Stimulated activated CD4-positive, alpha-beta T cell treated with anti-CD3 and anti-CD28 coated beads, Interleukin-15, amount 100 ng/mL, for 24 hours (primary cell): Measurements from ENCODE around the gene PLB1.

Experiments
- DNase-seq: peaks from one replicate; pipeline ENCODE4 v3.0.0-alpha.2; 2020

The PLB1 gene

GRCh38 chr2:28593160-28593755, 97.4 kb downstream of the PLB1 start:
- DNase-seq = no peak

DNA sequence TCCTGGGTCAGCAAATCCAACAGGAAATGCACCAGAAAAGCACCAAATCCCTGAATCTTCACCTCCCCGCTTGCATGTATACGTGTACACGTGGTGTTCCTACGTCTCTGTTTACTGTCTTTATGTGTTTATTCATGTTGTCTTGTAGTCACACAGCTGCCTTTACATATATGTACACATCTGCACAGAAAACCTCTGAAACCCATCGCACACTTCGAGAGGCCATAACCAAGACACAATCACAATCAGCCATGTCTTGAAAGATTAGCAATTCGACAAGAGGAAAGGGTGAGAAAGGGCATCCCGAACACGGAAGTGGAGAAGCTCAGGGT, 98.1 kb downstream of the PLB1 start:
- no peak for DNase-seq

- DNase-seq = peak; percentile 93
Observed at GRCh38 chr2:28594332-28595108, 98.7 kb downstream of the PLB1 start.

DNA sequence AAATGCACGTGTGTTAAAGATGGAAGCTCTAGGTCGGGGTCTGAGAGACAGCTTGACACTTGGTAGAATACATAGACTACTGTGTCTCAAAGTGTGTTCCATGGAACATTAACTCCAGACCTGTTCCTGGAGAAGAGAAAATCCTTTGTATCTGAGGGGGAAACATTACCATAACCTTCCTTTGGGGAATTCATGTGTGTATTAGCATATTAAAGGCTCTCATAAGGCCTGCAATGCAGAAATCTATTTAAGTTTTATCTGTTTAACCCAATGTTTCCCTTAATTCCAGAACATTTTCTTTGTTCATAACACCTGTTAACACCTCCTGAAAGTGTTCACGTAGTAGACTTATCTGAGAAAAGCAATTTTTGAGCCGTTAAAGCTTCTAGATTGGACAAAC, 99.5 kb downstream of the PLB1 start:
- DNase-seq = no peak

- DNase-seq = no peak
Observed at GRCh38 chr2:28598484-28598883, 102.6 kb downstream of the PLB1 start.

DNA sequence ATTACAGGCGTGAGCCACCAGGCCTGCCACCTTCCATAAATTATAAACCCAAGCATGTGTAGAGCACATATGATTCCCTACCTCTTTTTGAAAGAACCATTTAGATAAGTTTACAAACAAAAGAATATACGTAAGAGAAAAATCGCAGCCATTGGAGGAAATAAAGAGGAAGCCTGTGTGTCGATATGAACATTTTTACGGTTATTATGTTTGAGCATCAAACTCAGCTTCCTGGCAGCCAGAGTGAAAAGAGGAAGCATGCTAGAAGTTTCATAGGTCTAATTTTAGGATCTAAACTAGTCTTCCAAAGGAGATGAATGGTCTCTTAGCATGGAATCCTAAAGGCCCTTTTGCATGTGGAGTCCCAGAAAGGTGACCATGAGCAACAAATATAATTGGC, 104.3 kb downstream of the PLB1 start:
- no peak for DNase-seq

DNA sequence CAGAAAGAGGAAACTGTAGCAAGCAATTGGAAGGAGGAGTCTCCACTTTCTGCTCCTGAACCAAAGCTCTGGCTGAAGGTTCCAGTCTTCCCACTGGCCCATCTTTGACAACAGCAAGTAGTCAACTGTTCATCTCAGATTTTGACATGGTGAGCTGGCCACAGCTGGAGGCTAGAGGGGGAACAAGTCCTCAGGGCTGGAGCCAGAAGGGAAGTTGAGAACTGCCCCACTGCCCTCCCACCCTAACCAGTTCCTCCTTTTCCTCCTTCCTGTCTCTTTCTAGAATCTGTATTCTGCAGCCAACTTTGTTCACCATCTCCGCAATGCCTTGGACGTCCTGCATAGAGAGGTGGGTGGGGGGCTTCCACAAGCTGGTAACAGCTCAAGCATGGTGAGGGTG, 105.8 kb downstream of the PLB1 start:
- DNase-seq = no peak

DNA sequence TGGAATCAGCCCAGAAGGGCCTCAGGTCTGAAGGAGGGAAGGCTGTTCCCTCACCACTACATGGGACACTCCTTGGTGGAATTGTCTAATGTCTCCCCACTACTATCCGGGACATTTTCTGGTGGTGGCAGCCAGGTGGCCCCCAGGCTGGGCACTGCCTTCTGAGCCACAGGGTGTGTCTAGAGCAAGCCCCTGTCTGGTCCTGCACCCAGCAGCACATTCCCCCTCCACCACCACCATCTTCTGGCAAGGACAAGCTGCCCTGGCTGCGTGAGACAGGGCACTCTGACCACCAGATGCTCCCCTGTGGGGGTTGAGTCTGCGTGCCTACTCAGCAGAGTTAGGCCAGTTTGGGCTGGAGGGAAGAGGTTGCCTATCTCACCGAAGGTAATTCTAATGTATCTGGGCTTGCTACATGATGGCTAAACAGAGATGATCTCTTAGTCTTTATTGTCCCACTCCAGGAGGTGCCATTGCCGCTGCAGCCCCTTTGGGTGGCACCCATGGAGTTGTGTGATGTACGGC, 106.3 kb downstream of the PLB1 start:
- no peak for DNase-seq

DNA sequence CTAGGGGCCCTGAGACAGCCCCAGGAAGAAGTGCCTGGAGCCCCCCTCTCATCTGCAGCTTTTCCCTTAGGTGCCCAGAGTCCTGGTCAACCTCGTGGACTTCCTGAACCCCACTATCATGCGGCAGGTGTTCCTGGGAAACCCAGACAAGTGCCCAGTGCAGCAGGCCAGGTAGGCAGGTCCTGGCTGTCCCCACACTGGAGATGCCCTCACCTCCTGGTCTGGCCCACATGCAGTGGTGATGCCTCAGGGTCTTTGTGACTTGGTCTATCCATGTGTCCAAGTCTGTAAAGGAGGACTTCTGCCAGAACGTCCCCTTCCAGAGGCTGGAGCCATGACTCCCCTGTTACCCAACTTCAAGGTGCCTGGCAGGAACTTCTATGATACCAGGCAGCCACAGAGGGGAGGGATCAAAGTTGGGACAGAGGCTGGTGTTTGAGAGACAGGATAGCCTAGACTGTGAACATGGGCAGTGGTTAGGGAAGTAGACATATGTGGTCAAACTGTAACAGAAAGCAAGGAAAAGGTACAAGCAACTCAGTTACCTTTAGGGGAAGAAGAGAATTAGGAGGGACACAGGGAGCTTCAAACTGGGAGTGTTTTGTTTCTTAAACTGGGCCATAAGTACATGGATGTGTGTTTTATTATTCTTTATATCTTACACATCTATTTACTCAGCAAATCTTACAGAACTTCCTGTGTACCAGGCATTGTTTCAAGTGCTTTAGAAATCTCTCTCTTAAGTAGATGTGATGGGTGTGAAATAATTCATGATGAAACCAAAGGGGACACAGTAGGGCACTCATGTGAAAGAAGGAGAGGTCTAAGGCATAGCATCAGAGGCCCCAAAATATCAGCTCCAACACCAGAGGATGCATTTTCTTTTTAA, 107.1 kb downstream of the PLB1 start:
- no peak for DNase-seq

GRCh38 chr2:28603821-28604220, 108.0 kb downstream of the PLB1 start:
- DNase-seq = no peak

- no peak for DNase-seq
Observed at GRCh38 chr2:28604284-28604843, 108.5 kb downstream of the PLB1 start.

DNA sequence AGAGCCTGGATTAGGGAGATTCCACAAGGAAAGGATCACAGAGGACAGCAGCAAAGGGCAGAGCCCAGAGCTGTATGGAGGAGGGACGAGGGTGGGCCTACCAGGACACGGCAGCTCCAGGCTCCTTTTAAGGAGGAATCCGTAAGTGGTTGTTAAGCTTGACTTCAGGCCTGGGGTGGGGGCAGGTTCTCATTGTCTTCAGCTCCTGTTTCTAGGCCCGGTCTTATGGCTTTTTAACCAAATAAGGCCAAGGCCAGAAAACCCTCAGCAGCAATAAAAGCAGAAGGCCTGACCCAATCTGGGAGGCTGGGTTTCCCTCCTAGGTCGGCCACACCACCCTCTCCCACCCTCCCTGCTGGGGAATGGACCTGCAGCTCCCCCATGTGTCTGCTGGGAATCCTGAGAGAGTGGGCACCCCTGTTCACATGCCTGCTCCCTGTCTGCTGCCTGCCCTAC, 111.2 kb downstream of the PLB1 start:
- DNase-seq = no peak

- DNase-seq = no peak
Observed at GRCh38 chr2:28607730-28608499, 112.1 kb downstream of the PLB1 start.

DNA sequence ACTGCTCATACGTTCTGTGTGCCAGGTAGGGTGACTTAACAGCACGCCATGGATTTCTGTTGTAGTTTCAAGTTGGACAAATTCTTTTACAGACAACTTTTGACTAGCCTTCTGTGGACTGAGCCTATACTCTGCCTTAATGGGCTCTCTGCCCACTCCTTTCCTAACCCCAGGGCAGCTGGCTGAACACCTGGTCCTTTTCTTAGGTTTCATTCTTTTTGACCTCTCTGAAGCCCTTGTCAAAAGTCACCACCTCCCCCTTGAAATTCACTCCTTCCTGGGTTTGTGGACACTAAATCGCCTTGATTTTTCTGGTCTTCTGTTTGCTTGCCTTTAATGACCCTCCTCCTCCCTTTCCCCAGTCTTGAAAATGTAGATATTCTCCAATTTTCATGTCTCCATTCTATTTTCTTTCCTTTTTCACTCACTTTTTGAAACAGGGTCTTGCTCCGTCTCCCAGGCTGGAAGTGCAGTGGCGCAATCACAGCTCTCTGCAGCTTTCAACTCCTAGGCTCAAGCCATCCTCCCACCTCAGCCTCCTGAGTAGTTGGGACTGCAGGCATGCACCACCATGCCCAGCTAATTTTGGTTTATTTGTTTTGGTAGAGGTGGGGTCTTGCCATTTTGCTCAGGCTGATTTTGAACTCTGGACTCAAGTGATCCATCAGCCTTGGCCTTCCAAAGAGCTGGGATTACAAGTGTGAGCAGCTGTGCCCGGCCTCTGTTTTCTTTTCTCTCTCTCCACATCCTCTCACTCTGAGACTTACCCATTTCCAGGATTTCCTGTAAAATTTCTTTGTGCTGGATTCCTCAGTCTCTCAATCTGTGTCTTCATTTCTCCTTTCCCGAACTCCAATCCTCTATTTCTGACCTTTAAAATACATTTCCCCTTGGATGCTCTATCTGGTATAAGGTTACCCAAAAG, 112.9 kb downstream of the PLB1 start:
- no peak for DNase-seq

DNA sequence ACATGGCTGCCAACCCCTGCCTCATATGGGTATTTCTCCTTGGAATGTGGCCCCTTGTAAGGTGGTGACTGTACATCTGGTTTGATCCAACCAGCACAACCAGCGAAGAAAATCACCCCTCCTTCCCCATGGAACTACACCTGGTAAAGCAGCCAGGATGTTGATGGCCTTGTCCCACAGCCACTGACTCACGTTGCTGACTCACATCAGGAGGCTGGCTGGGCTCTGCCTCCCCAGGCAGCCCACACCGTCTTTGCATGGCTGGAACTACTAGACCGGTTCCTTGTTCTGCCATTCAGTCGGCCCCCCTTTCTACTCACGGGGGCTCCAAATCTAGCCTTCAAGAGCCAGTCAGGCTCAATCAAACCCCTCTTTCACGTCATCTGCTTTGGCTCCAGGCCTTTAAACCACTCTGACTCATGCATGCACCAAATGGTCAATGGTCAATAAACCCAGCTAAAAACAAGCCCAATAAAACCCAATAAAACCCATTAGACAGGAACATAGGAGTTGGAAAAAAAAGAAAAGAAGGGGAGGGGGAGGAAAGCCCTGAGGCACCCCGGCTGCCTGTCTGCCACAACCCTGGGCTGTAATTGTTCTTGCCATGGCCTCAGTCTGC, 114.8 kb downstream of the PLB1 start:
- peak; percentile 69 for DNase-seq

DNA sequence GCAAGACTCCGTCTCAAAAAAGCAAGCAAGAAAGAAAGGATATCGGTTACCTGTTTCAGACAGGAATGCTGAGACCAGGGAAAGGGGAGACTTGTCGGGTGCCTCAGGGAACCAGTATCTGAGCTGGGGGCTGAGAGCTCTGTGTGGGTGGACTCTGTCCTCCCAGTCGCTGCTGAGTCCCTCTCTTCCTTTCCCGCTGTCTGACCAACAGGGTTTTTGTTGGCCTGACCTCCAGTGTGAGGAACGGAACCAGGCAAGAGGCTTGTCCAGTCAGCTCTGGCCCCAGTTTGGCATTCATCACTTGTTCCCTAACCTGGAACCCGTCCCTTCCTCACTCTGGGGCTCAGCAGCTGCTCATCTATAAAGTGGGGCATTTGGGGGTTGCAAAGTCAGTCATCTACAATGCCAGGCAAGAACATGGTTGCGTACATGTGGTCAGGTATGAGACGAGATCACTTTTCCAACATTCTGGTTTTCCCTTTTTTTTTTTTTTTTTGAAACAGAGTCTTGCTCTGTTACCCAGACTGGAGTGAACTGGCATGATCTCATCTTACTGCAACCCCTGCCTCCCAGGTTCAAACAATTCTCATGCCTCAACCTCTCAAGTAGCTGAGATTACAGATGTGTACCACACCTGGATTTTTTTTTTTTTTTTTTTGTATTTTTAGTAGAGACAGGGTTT, 116.4 kb downstream of the PLB1 start:
- DNase-seq = no peak

GRCh38 chr2:28613186-28613585, 117.3 kb downstream of the PLB1 start:
- peak; percentile 39 for DNase-seq

GRCh38 chr2:28613633-28614501, 118.0 kb downstream of the PLB1 start:
- DNase-seq = peak; percentile 56

DNA sequence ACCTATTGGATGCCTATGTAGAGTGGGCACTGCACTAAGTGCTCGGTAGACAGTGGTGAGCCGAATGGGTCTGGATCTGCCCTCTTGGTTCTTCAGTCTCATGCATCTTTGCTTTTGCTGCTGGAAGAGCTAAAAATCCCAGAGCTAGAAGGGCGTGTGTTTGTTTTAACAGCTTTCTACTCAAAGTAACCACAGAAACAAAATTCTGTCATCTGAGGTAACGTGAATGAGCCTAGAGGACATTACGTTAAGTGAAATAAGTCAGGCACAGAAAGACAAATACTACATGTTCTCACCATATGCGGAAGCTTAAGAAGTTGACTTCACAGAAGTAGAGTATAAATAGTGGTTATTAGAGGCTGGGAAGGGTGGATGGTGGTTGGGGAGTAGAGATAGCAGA, 119.8 kb downstream of the PLB1 start:
- DNase-seq = no peak
